H1 (cell line): ENCODE measurements around the gene NR4A3. TPM values are rescaled to one million over a fixed set of nuclear protein-coding genes. Genes with fewer than 3 reads are reported as not detected.

ENCODE experiments used
- CTCF ChIA-PET: fragments of 300-600 bp; sonication (Branson Sonifier 250); formaldehyde crosslinking; loops from one replicate; lab custom pipeline; 2021; ENCODE audit not compliant: partially characterized antibody; lab: Charles Lee
- POLR2A ChIA-PET: fragments of 300-600 bp; sonication (Branson Sonifier 250); formaldehyde crosslinking; loops from one replicate; lab custom pipeline; 2021; ENCODE audit warnings: inconsistent platforms; ENCODE audit not compliant: partially characterized antibody; lab: Charles Lee
- DNase-seq, 2 experiments: peaks; one replicate each; pipeline versions ENCODE4 v3.0.0 to v3.0.0-alpha.2; 2010 to 2022; ENCODE audit warnings: low spot score in 2 of 2, low read depth in 1 of 2, mixed read lengths in 1 of 2
- FAIRE-seq: peaks from 2 replicates; lab custom pipeline; 2011; peaks lifted over from hg19 to GRCh38; lab: Jason Lieb, UNC
- H2AFZ ChIP-seq: 2 replicates; pipeline ENCODE4 v1.8.1; 2012; ENCODE audit warnings: low read length, inconsistent platforms
- H2AK5ac ChIP-seq: 2 replicates; pipeline ENCODE4 v1.6.1; 2013; ENCODE audit warnings: low read depth, low read length
- H2BK120ac ChIP-seq: replicated peaks from 2 replicates; pipeline ENCODE3; 2013; ENCODE audit warnings: low read depth, low read length, inconsistent platforms
- H2BK12ac ChIP-seq: 2 replicates; pipeline ENCODE4 v1.6.1; 2013; ENCODE audit warnings: low read depth, low read length
- H2BK15ac ChIP-seq: 2 replicates; pipeline ENCODE4 v1.6.1; 2013; ENCODE audit warnings: low read length
- H2BK20ac ChIP-seq: 2 replicates; pipeline ENCODE4 v1.6.1; 2013; ENCODE audit warnings: low read length
- H2BK5ac ChIP-seq: 2 replicates; pipeline ENCODE4 v1.6.1; 2013; ENCODE audit warnings: low read depth, low read length
- H3K14ac ChIP-seq: 2 replicates; pipeline ENCODE4 v1.6.1; 2013; ENCODE audit warnings: inconsistent platforms; ENCODE audit not compliant: insufficient read length
- H3K18ac ChIP-seq: 2 replicates; pipeline ENCODE4 v1.6.1; 2013; ENCODE audit warnings: low read length; ENCODE audit errors: extremely low read depth
- H3K23ac ChIP-seq: 2 replicates; pipeline ENCODE4 v1.6.1; 2013; ENCODE audit warnings: inconsistent platforms; ENCODE audit not compliant: insufficient read length
- H3K23me2 ChIP-seq: 2 replicates; pipeline ENCODE4 v1.6.1; 2013; ENCODE audit warnings: low read depth, low read length
- H3K27ac ChIP-seq: 2 replicates; pipeline ENCODE4 v1.6.1; 2011; ENCODE audit warnings: low read depth, low read length, inconsistent platforms
- H3K27me3 ChIP-seq, 4 experiments: replicated peaks in 1 of 4; 1 replicate in 1 of 4; 2 replicates in 3 of 4; pipeline versions ENCODE4 v1.6.1 to v1.8.1; 2011 to 2013; ENCODE audit warnings: low read length in 3 of 4, mild to moderate bottlenecking in 3 of 4, inconsistent platforms in 2 of 4, mixed read lengths in 2 of 4, moderate library complexity in 1 of 4; ENCODE audit not compliant: control insufficient read depth in 3 of 4, insufficient read depth in 3 of 4; ENCODE audit errors: extremely low read depth in 1 of 4
- H3K36me3 ChIP-seq, 4 experiments: 2 replicates each; pipeline versions ENCODE4 v1.6.1 to v1.8.1; 2011 to 2013; ENCODE audit warnings: mild to moderate bottlenecking in 4 of 4, low read length in 3 of 4, moderate library complexity in 2 of 4, control low read depth in 1 of 4, inconsistent platforms in 1 of 4; ENCODE audit not compliant: insufficient read depth in 4 of 4, control insufficient read depth in 2 of 4
- H3K4ac ChIP-seq: replicated peaks from 2 replicates; pipeline ENCODE3; 2013; ENCODE audit warnings: low read length, low read depth, mixed read lengths, inconsistent platforms; ENCODE audit not compliant: insufficient read length
- H3K4me1 ChIP-seq, 4 experiments: replicated peaks in 1 of 4; 1 replicate in 1 of 4; 2 replicates in 3 of 4; pipeline versions ENCODE4 v1.6.1 to v1.8.1; 2011 to 2013; ENCODE audit warnings: low read length in 3 of 4, inconsistent platforms in 2 of 4, mixed read lengths in 1 of 4; ENCODE audit not compliant: insufficient read depth in 4 of 4, control insufficient read depth in 3 of 4
- H3K4me2 ChIP-seq, 2 experiments: 2 replicates each; pipeline versions ENCODE4 v1.6.1 to v1.8.1; 2011 to 2013; ENCODE audit warnings: low read depth in 2 of 2, low read length in 2 of 2, control low read depth in 1 of 2, inconsistent platforms in 1 of 2, mild to moderate bottlenecking in 1 of 2; ENCODE audit not compliant: insufficient read depth in 1 of 2
- H3K4me3 ChIP-seq, 4 experiments: fragments of 200-600, 300-600 bp in 1 of 4; sonication (generic), shearing (Covaris generic), sonication (Bioruptor Twin) in 1 of 4; 2 replicates each; pipeline versions ENCODE4 v1.5.1 to v1.8.1; 2011 to 2016; ENCODE audit warnings: low read length in 4 of 4, low read depth in 3 of 4, control low read depth in 2 of 4, inconsistent platforms in 2 of 4, mild to moderate bottlenecking in 2 of 4, mixed read lengths in 1 of 4, moderate library complexity in 1 of 4; ENCODE audit not compliant: insufficient read depth in 2 of 4; ENCODE audit errors: extremely low read depth in 1 of 4
- H3K56ac ChIP-seq: replicated peaks from 2 replicates; pipeline ENCODE3; 2013; ENCODE audit warnings: low read depth, mild to moderate bottlenecking, mixed read lengths, low read length, inconsistent platforms; ENCODE audit not compliant: insufficient read length
- H3K79me1 ChIP-seq: 2 replicates; pipeline ENCODE4 v1.6.1; 2013; ENCODE audit warnings: low read depth, low read length, control low read depth
- H3K79me2 ChIP-seq, 2 experiments: 2 replicates each; pipeline versions ENCODE4 v1.6.1 to v1.8.1; 2012 to 2013; ENCODE audit warnings: low read length in 2 of 2, mild to moderate bottlenecking in 2 of 2, inconsistent platforms in 1 of 2; ENCODE audit not compliant: insufficient read depth in 2 of 2, control insufficient read depth in 1 of 2
- H3K9ac ChIP-seq, 4 experiments: replicated peaks in 1 of 4; 1 replicate in 1 of 4; 2 replicates in 3 of 4; pipeline versions ENCODE4 v1.6.1 to v1.8.1; 2011 to 2013; ENCODE audit warnings: low read depth in 3 of 4, low read length in 3 of 4, control low read depth in 2 of 4, mild to moderate bottlenecking in 2 of 4, moderate library complexity in 2 of 4, inconsistent platforms in 1 of 4; ENCODE audit errors: extremely low read depth in 1 of 4
- H3K9me3 ChIP-seq, 2 experiments: 2 replicates each; pipeline versions ENCODE4 v1.6.1 to v1.8.1; 2012 to 2013; ENCODE audit warnings: mild to moderate bottlenecking in 2 of 2, moderate library complexity in 2 of 2, control low read depth in 1 of 2, inconsistent platforms in 1 of 2, low read depth in 1 of 2, low read length in 1 of 2, mixed read lengths in 1 of 2; ENCODE audit not compliant: insufficient read depth in 2 of 2
- H4K20me1 ChIP-seq, 2 experiments: replicated peaks in 1 of 2; 2 replicates each; pipeline versions ENCODE3 to v1.8.1; 2011 to 2013; ENCODE audit warnings: inconsistent platforms in 2 of 2, low read length in 2 of 2, mild to moderate bottlenecking in 1 of 2; ENCODE audit not compliant: insufficient read depth in 2 of 2, control insufficient read depth in 1 of 2
- H4K5ac ChIP-seq: 2 replicates; pipeline ENCODE4 v1.6.1; 2013; ENCODE audit warnings: low read length, low read depth, mixed read lengths, inconsistent platforms; ENCODE audit not compliant: insufficient read length
- H4K8ac ChIP-seq: 2 replicates; pipeline ENCODE4 v1.8.0; 2013; ENCODE audit warnings: mild to moderate bottlenecking, moderate library complexity, low read length, inconsistent platforms; ENCODE audit not compliant: insufficient read depth; ENCODE audit errors: extremely low read depth
- H4K91ac ChIP-seq: replicated peaks from 2 replicates; pipeline ENCODE3; 2013; ENCODE audit warnings: low read length, mixed read lengths, inconsistent platforms; ENCODE audit not compliant: insufficient read length
- SUZ12 ChIP-seq: fragments of 200-600 bp; sonication (generic); IDR thresholded peaks from 2 replicates; pipeline ENCODE4 v1.6.1; 2012; ENCODE audit warnings: mild to moderate bottlenecking, inconsistent platforms, low read length, moderate library complexity, mixed read lengths
- WGBS, 2 experiments: shearing (Covaris generic) in 1 of 2; methylation state at CpG; one replicate each; pipeline versions ENCODE4 v1.1.6 to v1.1.7; 2013 to 2015; ENCODE audit warnings: low lambda C conversion rate in 2 of 2, mixed read lengths in 2 of 2, inconsistent platforms in 1 of 2, low coverage in 1 of 2, missing lambda C conversion rate in 1 of 2; ENCODE audit not compliant: insufficient replicate concordance in 2 of 2, insufficient coverage in 1 of 2, insufficient read length in 1 of 2; ENCODE audit errors: extremely low coverage in 1 of 2, missing lambda C conversion rate in 1 of 2; 5-methylcytosine and 5-hydroxymethylcytosine counted together
- polyA plus RNA-seq, 7 experiments: library from polyadenylated mRNA; depleted of rRNA in 3 of 7; stranded (reverse) in 5 of 7; unstranded in 2 of 7; fragments of >200 nt in 5 of 7; fragments of 200-250 nt in 2 of 7; gene quantifications; 1 replicate in 5 of 7; 2 replicates in 1 of 7; 4 replicates in 1 of 7; pipeline versions ENCODE4 v1.2.1 to v1.2.3, GENCODE V29; 2011 to 2013; ENCODE audit warnings: missing spikeins in 2 of 7, mixed read lengths in 2 of 7
- total RNA-seq: library from RNA; stranded (reverse); fragmentation: NEBNext Ultra II Directional; extraction: Animal tissue kit (Norgen Biotek cat#: 25700); gene quantifications from 2 replicates; pipeline ENCODE4 v1.2.1, GENCODE V29; 2021

Gene NR4A3
- total and polyA plus RNA-seq, 2 of the 8 experiments (the other 6 are each of a cell fraction or from before 2014, with no cell fraction given), result 0.05 to 0.30 TPM

- WGBS, 2 experiments, result 89% methylated on average over 2 of the region's 2 CpGs; no CpG with 5 or more reads in 1 of the 2 experiments
- DNase-seq (no peak), FAIRE-seq (no peak)
- H4K8ac ChIP-seq, result no peak overlapping the region
- no peak overlapping the region for H3K27ac ChIP-seq
- H3K23me2 ChIP-seq, result no peaks in the 10 kb centered on the region
- no peaks in the 10 kb centered on the region for H3K79me1 ChIP-seq
- no peaks in the 10 kb centered on the region; a peak in 1 of 8 replicates for H3K36me3 ChIP-seq
- H2BK5ac ChIP-seq, result no peak overlapping the region
- H2AK5ac ChIP-seq, result no peak overlapping the region
- CTCF ChIA-PET, result interaction anchor here (0.7 to 11.1 kb wide), 6 partner anchors 12 to 346 kb away, joined by 3 to 51 read pairs (median 4); no protein-coding TSS in a partner anchor
- H4K5ac ChIP-seq, result no peak overlapping the region
- H4K20me1 ChIP-seq, result no peaks in the 10 kb centered on the region
- H3K4me2 ChIP-seq, result no peak overlapping the region
- H3K56ac ChIP-seq, result no peak overlapping the region
- H3K27me3 ChIP-seq, result no peaks in the 10 kb centered on the region
- no peak overlapping the region for H4K91ac ChIP-seq
- no peak overlapping the region for H2BK12ac ChIP-seq
- H3K14ac ChIP-seq, result no peak overlapping the region
- no peak for TF ChIP-seq SUZ12
- TF ChIP-seq, all 59 proteins: peak for 0
- H3K18ac ChIP-seq, result no peak overlapping the region
- no peaks in the 10 kb centered on the region for H3K79me2 ChIP-seq
- H2AFZ ChIP-seq, result no peak overlapping the region
- H3K4me1 ChIP-seq, result no peaks in the 10 kb centered on the region
- no peak overlapping the region for H2BK120ac ChIP-seq
- H2BK15ac ChIP-seq, result no peak overlapping the region
- no peak overlapping the region for H3K4me3 ChIP-seq
- H3K4ac ChIP-seq, result no peak overlapping the region
- H3K9ac ChIP-seq, result no peak overlapping the region
- no peak overlapping the region for H2BK20ac ChIP-seq
- POLR2A ChIA-PET, result no interaction called here
- no peak overlapping the region for H3K23ac ChIP-seq
- H3K9me3 ChIP-seq, result no peaks in the 10 kb centered on the region
Measured at GRCh38 chr9:99876190-99876589, 54.5 kb downstream of the NR4A3 start.
